ENCODE results near the gene OBSCN.
"Not testable (repeated sequence)": the region's sequence is repeated elsewhere in the genome, so short reads cannot be mapped to it uniquely, and the experiment has no call there.

OBSCN gene

GRCh38 chr1:228225165-228225710 lies 17.4 kb downstream of the OBSCN start:
- no peak for DNase-seq
- no peak overlapping the region for H3K4me3 ChIP-seq (ENCODE audit: low read depth, low read length)
- no peaks in the 10 kb centered on the region for H3K27me3 ChIP-seq (replicated peaks)
- in situ Hi-C loops (cut with HindIII; ENCODE audit: low pct_ligation_motif_present, low sequenced_read_pairs), result no loop called here
- H3K36me3 ChIP-seq (replicated peaks), result no peaks in the 10 kb centered on the region
- no peak for TF ChIP-seq CTCF (IDR thresholded peaks at IDR 0.05; ENCODE audit: low read depth, low read length, missing control alignments)
- no peak overlapping the region for H3K27ac ChIP-seq

GRCh38 chr1:228225740-228226139 lies 17.9 kb downstream of the OBSCN start:
- H3K36me3 ChIP-seq (replicated peaks), result no peaks in the 10 kb centered on the region
- no peak overlapping the region for H3K4me3 ChIP-seq (ENCODE audit: low read depth, low read length)
- no peak overlapping the region for H3K27ac ChIP-seq
- H3K27me3 ChIP-seq (replicated peaks), result no peaks in the 10 kb centered on the region
- in situ Hi-C loops (cut with HindIII; ENCODE audit: low pct_ligation_motif_present, low sequenced_read_pairs), result no loop called here
- no peak for TF ChIP-seq CTCF (IDR thresholded peaks at IDR 0.05; ENCODE audit: low read depth, low read length, missing control alignments)
- no peak for DNase-seq

- in situ Hi-C loops (cut with HindIII; ENCODE audit: low pct_ligation_motif_present, low sequenced_read_pairs), result no loop called here
- TF ChIP-seq CTCF (IDR thresholded peaks at IDR 0.05; ENCODE audit: low read depth, low read length, missing control alignments), result no peak
Observed at GRCh38 chr1:228226141-228226874, 18.5 kb downstream of the OBSCN start.

GRCh38 chr1:228226956-228227791 lies 19.3 kb downstream of the OBSCN start:
- Histone ChIP-seq H3K27me3 (replicated peaks) (no peaks in the 10 kb centered on the region), H3K27ac (no peak overlapping the region), H3K4me3 (ENCODE audit: low read depth, low read length) (no peak overlapping the region), H3K36me3 (replicated peaks) (no peaks in the 10 kb centered on the region)
- in situ Hi-C loops (cut with HindIII; ENCODE audit: low pct_ligation_motif_present, low sequenced_read_pairs), result no loop called here
- peak; percentile 20 for DNase-seq
- peak; percentile 48 for TF ChIP-seq CTCF (IDR thresholded peaks at IDR 0.05; ENCODE audit: low read depth, low read length, missing control alignments)

More at GRCh38 chr1:228226141-228226874, 18.5 kb downstream of the OBSCN start:
- Histone ChIP-seq H3K36me3 (replicated peaks) (no peaks in the 10 kb centered on the region), H3K27me3 (replicated peaks) (no peaks in the 10 kb centered on the region), H3K4me3 (ENCODE audit: low read depth, low read length) (no peak overlapping the region), H3K27ac (no peak overlapping the region)
- DNase-seq, result no peak

- DNase-seq; in situ Hi-C loops (cut with HindIII; ENCODE audit: low pct_ligation_motif_present, low sequenced_read_pairs); H3K4me3 ChIP-seq (ENCODE audit: low read depth, low read length); H3K36me3 ChIP-seq (replicated peaks); H3K27me3 ChIP-seq (replicated peaks): not testable (repeated sequence)
- peak overlapping the region; percentile 78 for H3K27ac ChIP-seq
Observed at GRCh38 chr1:228228147-228228546, 20.3 kb downstream of the OBSCN start.

- no peak for TF ChIP-seq CTCF (IDR thresholded peaks at IDR 0.05; ENCODE audit: low read depth, low read length, missing control alignments)
- in situ Hi-C loops (cut with HindIII; ENCODE audit: low pct_ligation_motif_present, low sequenced_read_pairs), result no loop called here
Observed at GRCh38 chr1:228228601-228229074, 20.8 kb downstream of the OBSCN start.

More at GRCh38 chr1:228228601-228229074, 20.8 kb downstream of the OBSCN start:
- peak; percentile 72 for DNase-seq
- Histone ChIP-seq H3K27ac (peak overlapping the region; percentile 78), H3K4me3 (ENCODE audit: low read depth, low read length) (no peak overlapping the region), H3K27me3 (replicated peaks) (no peaks in the 10 kb centered on the region), H3K36me3 (replicated peaks) (no peaks in the 10 kb centered on the region)
